ENCODE results near the gene FGD4.

- no peak for TF ChIP-seq EZH2 (IDR thresholded peaks at IDR 0.05; ENCODE audit: insufficient read depth, poor library complexity, severe bottlenecking)
- TF ChIP-seq EZH2phosphoT487 (IDR thresholded peaks at IDR 0.05; ENCODE audit: insufficient read depth, low read depth) = no peak
Observed at GRCh38 chr12:32502693-32503502, 103.5 kb downstream of the FGD4 start.

All from GM23248 (cell line).